PC-9 (cell line): ENCODE measurements around the gene MINPP1.

ENCODE experiments used
- EZH2 ChIP-seq: fragments of 200-600 bp; sonication (generic); IDR thresholded peaks from 2 replicates; pipeline ENCODE4 v1.8.0; 2017; ENCODE audit warnings: antibody characterized with exemption, low read depth
- TF ChIP-seq, protein P1 (sequence below): fragments of 200-600 bp; sonication (generic); conservative IDR thresholded peaks from 2 replicates; pipeline ENCODE4 v1.6.1; 2017; ENCODE audit warnings: mixed run types, antibody characterized with exemption, mild to moderate bottlenecking, moderate library complexity

DNA sequence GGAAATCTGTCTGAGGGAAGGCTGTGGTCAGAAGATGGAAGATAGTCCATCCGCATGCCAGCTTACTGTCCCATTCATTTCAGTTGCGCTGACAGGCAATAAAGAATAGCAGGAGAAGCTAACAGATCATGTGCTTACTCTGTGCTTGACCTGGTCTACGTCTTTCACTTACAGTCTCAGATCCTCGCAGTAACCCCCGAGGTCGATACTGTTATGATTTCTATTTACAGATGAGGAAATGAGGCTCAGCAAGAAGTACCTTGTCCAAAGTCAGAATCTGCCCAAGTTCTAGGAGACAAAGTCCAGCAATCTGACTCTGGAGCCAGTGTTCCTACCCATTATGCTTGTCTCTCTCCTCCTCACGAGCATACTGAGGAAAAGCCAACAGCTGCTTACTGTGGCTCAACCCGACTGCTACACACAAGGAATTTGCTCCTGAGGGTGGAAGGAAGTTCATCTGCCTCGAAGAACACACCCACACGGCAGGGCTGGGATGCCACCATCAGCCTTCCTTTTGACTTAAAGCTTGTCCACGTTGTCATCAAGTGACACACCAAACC is 74.2 kb downstream of the MINPP1 start:
- TF ChIP-seq, protein P1, sequence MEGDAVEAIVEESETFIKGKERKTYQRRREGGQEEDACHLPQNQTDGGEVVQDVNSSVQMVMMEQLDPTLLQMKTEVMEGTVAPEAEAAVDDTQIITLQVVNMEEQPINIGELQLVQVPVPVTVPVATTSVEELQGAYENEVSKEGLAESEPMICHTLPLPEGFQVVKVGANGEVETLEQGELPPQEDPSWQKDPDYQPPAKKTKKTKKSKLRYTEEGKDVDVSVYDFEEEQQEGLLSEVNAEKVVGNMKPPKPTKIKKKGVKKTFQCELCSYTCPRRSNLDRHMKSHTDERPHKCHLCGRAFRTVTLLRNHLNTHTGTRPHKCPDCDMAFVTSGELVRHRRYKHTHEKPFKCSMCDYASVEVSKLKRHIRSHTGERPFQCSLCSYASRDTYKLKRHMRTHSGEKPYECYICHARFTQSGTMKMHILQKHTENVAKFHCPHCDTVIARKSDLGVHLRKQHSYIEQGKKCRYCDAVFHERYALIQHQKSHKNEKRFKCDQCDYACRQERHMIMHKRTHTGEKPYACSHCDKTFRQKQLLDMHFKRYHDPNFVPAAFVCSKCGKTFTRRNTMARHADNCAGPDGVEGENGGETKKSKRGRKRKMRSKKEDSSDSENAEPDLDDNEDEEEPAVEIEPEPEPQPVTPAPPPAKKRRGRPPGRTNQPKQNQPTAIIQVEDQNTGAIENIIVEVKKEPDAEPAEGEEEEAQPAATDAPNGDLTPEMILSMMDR, result no peak
- no peak for TF ChIP-seq EZH2
